SK-N-SH (cell line): Measurements from ENCODE around the gene TMCC2. TPM values are rescaled to one million over a fixed set of nuclear protein-coding genes. Genes with fewer than 3 reads are reported as not detected.

Experiments used
- CTCF ChIA-PET: fragments of 300-600, 350-600 bp; formaldehyde crosslinking; extraction: SDS; loops from one replicate; lab custom pipeline; 2021; lab: Yijun Ruan, JAX
- POLR2A ChIA-PET: fragments of 350-600 bp; sonication (Branson Sonifier 250); formaldehyde crosslinking; extraction: SDS; loops from one replicate; lab custom pipeline; 2020; ENCODE audit warnings: antibody characterized with exemption, inconsistent platforms; lab: Yijun Ruan, JAX
- DNase-seq: peaks from one replicate; pipeline ENCODE4 v3.0.0; 2012
- H2AFZ ChIP-seq: fragments of 200-600 bp; sonication (generic); 2 replicates; pipeline ENCODE4 v1.8.1; 2016; ENCODE audit warnings: antibody characterized with exemption, mild to moderate bottlenecking, low read depth
- H3F3A ChIP-seq: fragments of 200-600 bp; sonication (generic); replicated peaks from 2 replicates; pipeline ENCODE3; 2016; ENCODE audit warnings: antibody characterized with exemption, mild to moderate bottlenecking; ENCODE audit not compliant: insufficient read depth
- H3K27ac ChIP-seq, 2 experiments: fragments of 200-500 bp in 1 of 2; fragments of 200-600 bp in 1 of 2; sonication (Bioruptor generic) in 1 of 2; sonication (generic), shearing (Covaris generic) in 1 of 2; 2 replicates each; pipeline versions ENCODE4 v1.5.1 to v1.6.1; 2014 to 2016; ENCODE audit warnings: low read depth in 2 of 2, inconsistent platforms in 1 of 2, low read length in 1 of 2, mild to moderate bottlenecking in 1 of 2, mixed read lengths in 1 of 2
- H3K27me3 ChIP-seq: fragments of 200-600 bp; sonication (generic), shearing (Covaris generic); 2 replicates; pipeline ENCODE4 v1.6.1; 2016; ENCODE audit warnings: mixed run types; ENCODE audit not compliant: insufficient read depth
- H3K36me3 ChIP-seq, 2 experiments: fragments of 200-500 bp in 1 of 2; fragments of 200-600 bp in 1 of 2; sonication (Bioruptor generic) in 1 of 2; sonication (generic) in 1 of 2; replicated peaks in 1 of 2; 2 replicates each; pipeline versions ENCODE3 to v1.5.1; 2014 to 2016; ENCODE audit warnings: low read length in 1 of 2, mild to moderate bottlenecking in 1 of 2; ENCODE audit not compliant: insufficient read depth in 2 of 2, control insufficient read depth in 1 of 2
- H3K4me1 ChIP-seq, 2 experiments: fragments of 200-500 bp in 1 of 2; fragments of 200-600 bp in 1 of 2; sonication (Bioruptor generic) in 1 of 2; sonication (generic), shearing (Covaris generic) in 1 of 2; 2 replicates each; pipeline versions ENCODE4 v1.5.1 to v1.6.1; 2014 to 2016; ENCODE audit warnings: low read depth in 1 of 2, low read length in 1 of 2, mixed run types in 1 of 2; ENCODE audit not compliant: insufficient read depth in 2 of 2, control insufficient read depth in 1 of 2
- H3K4me2 ChIP-seq: fragments of 200-600 bp; sonication (generic), shearing (Covaris generic); 2 replicates; pipeline ENCODE4 v1.6.1; 2017; ENCODE audit warnings: mixed run types
- H3K4me3 ChIP-seq, 2 experiments: fragments of 200-500 bp in 1 of 2; fragments of 200-600 bp in 1 of 2; sonication (Bioruptor generic) in 1 of 2; sonication (generic), shearing (Covaris generic) in 1 of 2; 2 replicates each; pipeline versions ENCODE4 v1.5.1 to v1.8.1; 2014 to 2016; ENCODE audit warnings: low read depth in 2 of 2, inconsistent platforms in 1 of 2, low read length in 1 of 2, mild to moderate bottlenecking in 1 of 2, mixed read lengths in 1 of 2, moderate library complexity in 1 of 2
- H3K79me2 ChIP-seq: fragments of 200-600 bp; sonication (generic); 2 replicates; pipeline ENCODE4 v1.8.1; 2017; ENCODE audit warnings: mild to moderate bottlenecking; ENCODE audit not compliant: insufficient read depth
- H3K9ac ChIP-seq: fragments of 200-600 bp; sonication (generic); 2 replicates; pipeline ENCODE4 v1.6.1; 2017; ENCODE audit warnings: mixed run types
- H3K9me2 ChIP-seq: fragments of 200-600 bp; sonication (generic); 2 replicates; pipeline ENCODE4 v1.6.1; 2017; ENCODE audit warnings: mixed run types
- H3K9me3 ChIP-seq: fragments of 200-600 bp; sonication (generic); 2 replicates; pipeline ENCODE4 v1.6.1; 2017; ENCODE audit warnings: mixed run types, mild to moderate bottlenecking, moderate library complexity
- H4K20me1 ChIP-seq: fragments of 200-600 bp; sonication (generic); 2 replicates; pipeline ENCODE4 v1.6.1; 2017; ENCODE audit warnings: mild to moderate bottlenecking, mixed run types; ENCODE audit not compliant: insufficient read depth
- CHD2 ChIP-seq: fragments of 150-350 bp; IDR thresholded peaks from 2 replicates; pipeline ENCODE4 v1.6.1; 2018; ENCODE audit warnings: low read length; ENCODE audit not compliant: partially characterized antibody
- EP300 ChIP-seq, 2 experiments: IDR thresholded peaks; 2 replicates each; pipeline versions ENCODE4 v1.4.0 to v1.6.1; 2012; ENCODE audit warnings: borderline replicate concordance in 1 of 2, low read depth in 1 of 2, low read length in 1 of 2
- FOSL2 ChIP-seq: IDR thresholded peaks from 2 replicates; pipeline ENCODE4 v1.4.0; 2012; ENCODE audit warnings: low read depth, mild to moderate bottlenecking, moderate library complexity, borderline replicate concordance
- FOXM1 ChIP-seq: IDR thresholded peaks from 2 replicates; pipeline ENCODE4 v1.4.0; 2012; ENCODE audit warnings: low read depth, mild to moderate bottlenecking
- GATA2 ChIP-seq: sonication (generic); formaldehyde crosslinking; IDR thresholded peaks from 2 replicates; pipeline ENCODE4 v1.5.0; 2020; ENCODE audit warnings: mild to moderate bottlenecking, missing genetic modification reagents
- JUND ChIP-seq: IDR thresholded peaks from 2 replicates; pipeline ENCODE4 v1.4.0; 2012
- NFIC ChIP-seq: IDR thresholded peaks from 2 replicates; pipeline ENCODE4 v1.4.0; 2012; ENCODE audit warnings: borderline replicate concordance
- RAD21 ChIP-seq: IDR thresholded peaks from 2 replicates; pipeline ENCODE4 v1.6.1; 2012; ENCODE audit warnings: mild to moderate bottlenecking, low read length
- RCOR1 ChIP-seq: fragments of 150-350 bp; IDR thresholded peaks from 2 replicates; pipeline ENCODE4 v1.6.1; 2017; ENCODE audit warnings: antibody characterized with exemption, low read length
- SIN3A ChIP-seq: IDR thresholded peaks from 2 replicates; pipeline ENCODE4 v1.6.1; 2012; ENCODE audit warnings: low read depth, mild to moderate bottlenecking, low read length, moderate library complexity, borderline replicate concordance
- TAF1 ChIP-seq: IDR thresholded peaks from 2 replicates; pipeline ENCODE4 v1.6.1; 2012; ENCODE audit warnings: low read depth, mild to moderate bottlenecking, low read length, moderate library complexity, borderline replicate concordance
- TCF12 ChIP-seq: IDR thresholded peaks from 2 replicates; pipeline ENCODE4 v1.4.0; 2012
- TEAD4 ChIP-seq: IDR thresholded peaks from 2 replicates; pipeline ENCODE4 v1.4.0; 2012; ENCODE audit warnings: mild to moderate bottlenecking, borderline replicate concordance; ENCODE audit not compliant: insufficient read depth
- USF2 ChIP-seq: fragments of 150-350 bp; IDR thresholded peaks from 2 replicates; pipeline ENCODE4 v1.6.1; 2017; ENCODE audit warnings: antibody characterized with exemption, low read length, low read depth, borderline replicate concordance
- WGBS: methylation state at CpG from one replicate; pipeline ENCODE4 v1.1.6; 2017; ENCODE audit warnings: low lambda C conversion rate; 5-methylcytosine and 5-hydroxymethylcytosine counted together
- polyA plus RNA-seq, 3 experiments: library from polyadenylated mRNA; depleted of rRNA; stranded (reverse); fragments of >200 nt; gene quantifications; 2 replicates each; pipeline ENCODE4 v1.2.3, GENCODE V29; 2012
- TF ChIP-seq, protein P1 (sequence below): IDR thresholded peaks from 2 replicates; pipeline ENCODE4; 2012
- TF ChIP-seq, protein P2 (sequence below): IDR thresholded peaks from 2 replicates; pipeline ENCODE4 v1.4.0; 2012; ENCODE audit warnings: low read depth, borderline replicate concordance
- TF ChIP-seq, protein P3 (sequence below): fragments of 150-350 bp; IDR thresholded peaks from 2 replicates; pipeline ENCODE4 v1.6.1; 2016; ENCODE audit warnings: mild to moderate bottlenecking, low read depth, low read length
- TF ChIP-seq, protein P4 (sequence below): IDR thresholded peaks from 2 replicates; pipeline ENCODE4 v1.6.1; 2012; ENCODE audit warnings: mild to moderate bottlenecking, low read depth, low read length, moderate library complexity

TMCC2 gene
- polyA plus RNA-seq, 1 of the 3 experiments (the other 2 are of a cell fraction) = 6.0 TPM

DNA sequence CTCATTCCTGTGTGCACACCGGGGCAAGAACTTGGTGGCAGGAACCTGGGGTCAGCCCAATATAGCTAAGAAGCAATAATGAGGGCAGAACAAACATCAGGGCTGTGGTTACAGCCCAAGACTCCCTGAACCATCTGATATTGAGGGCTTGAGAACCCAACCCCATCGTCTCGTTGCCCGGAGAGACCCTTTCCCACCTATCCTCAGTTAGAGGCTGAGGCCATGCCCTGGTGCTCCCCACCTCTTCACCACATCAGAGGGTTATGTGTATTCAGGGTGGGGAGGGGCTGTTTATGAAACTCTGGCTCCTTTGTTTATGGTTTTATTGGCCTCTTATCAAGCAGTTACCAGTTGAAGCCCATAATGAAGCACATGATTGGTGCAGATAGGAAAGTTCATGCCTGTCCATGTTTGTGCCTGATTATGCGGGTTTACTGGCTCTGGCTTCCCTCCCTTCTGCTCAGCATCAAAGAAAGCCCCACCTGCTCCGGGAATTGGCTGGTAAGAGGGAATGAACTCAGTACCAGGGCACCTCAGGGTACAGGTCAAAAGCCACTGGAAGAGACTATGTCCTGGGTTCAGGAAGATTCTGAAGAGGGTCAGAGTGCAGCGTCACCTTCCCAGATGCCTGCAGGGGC is 79.3 kb downstream of the TMCC2 start:
- CTCF ChIA-PET = interaction anchor here (1.0 to 46.8 kb wide), 2 partner anchors 29 to 35 kb away, joined by 3 to 1368 read pairs; no protein-coding TSS in a partner anchor
- Histone ChIP-seq H3K9ac (no peak overlapping the region), H3K36me3 (peaks cover 43 to 49% of the 10 kb centered on the region in 2 experiments), H3K4me3 (no peak overlapping the region), H3K4me1 (peaks cover 0 to 5% of the 10 kb centered on the region in 2 experiments; a peak in 1 of 4 replicates), H3K4me2 (no peak overlapping the region), H3K27ac (no peak overlapping the region), H3K27me3 (no peaks in the 10 kb centered on the region), H3K79me2 (peaks cover 31% of the 10 kb centered on the region), H4K20me1 (peaks cover 3% of the 10 kb centered on the region), H3F3A (peaks cover 8% of the 10 kb centered on the region), H3K9me2 (no peaks in the 10 kb centered on the region), H2AFZ (no peak overlapping the region), H3K9me3 (no peaks in the 10 kb centered on the region)
- TF ChIP-seq TCF12 = no peak
- POLR2A ChIA-PET = no interaction called here
- no peak for DNase-seq
- 92% methylated on average over 7 of the region's 7 CpGs for WGBS

DNA sequence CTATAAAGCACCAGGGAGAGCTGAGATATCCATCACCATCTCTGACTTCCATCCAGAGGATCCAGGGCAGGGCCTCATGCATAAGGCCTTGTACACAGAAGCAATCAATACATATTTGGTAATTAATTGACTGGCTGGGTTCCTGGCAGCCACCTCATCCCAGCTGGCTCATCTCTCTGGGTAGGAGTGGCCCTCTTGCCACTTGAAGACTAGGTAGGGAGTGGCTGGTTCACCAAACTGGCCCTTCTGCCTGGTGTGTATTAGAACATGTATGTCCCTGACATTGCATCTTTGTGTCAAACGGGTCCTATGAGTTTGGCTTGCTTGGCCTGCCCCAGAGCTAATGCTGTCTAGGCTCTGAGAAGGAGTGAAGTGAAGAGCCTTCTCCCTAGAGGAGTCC is 82.0 kb downstream of the TMCC2 start:
- no peaks in the 10 kb centered on the region for H3K27me3 ChIP-seq
- H3K4me1 ChIP-seq = peaks cover 0 to under 1% of the 10 kb centered on the region in 2 experiments; a peak in 1 of 4 replicates
- peaks cover 16% of the 10 kb centered on the region for H4K20me1 ChIP-seq
- ChIA-PET CTCF (interaction anchor here (2.2 to 46.8 kb wide), 2 partner anchors 15 to 38 kb away, joined by 10 to 1368 read pairs; no protein-coding TSS in a partner anchor), POLR2A (no interaction called here)
- H3K27ac ChIP-seq = no peak overlapping the region
- peaks cover 55% of the 10 kb centered on the region for H3K79me2 ChIP-seq
- no peak overlapping the region for H3K9ac ChIP-seq
- DNase-seq = no peak
- no peaks in the 10 kb centered on the region for H3K9me2 ChIP-seq
- no peak overlapping the region for H2AFZ ChIP-seq
- WGBS = 86% methylated on average over 1 of the region's 1 CpG
- H3K9me3 ChIP-seq = no peaks in the 10 kb centered on the region
- peaks cover 31 to 45% of the 10 kb centered on the region in 2 experiments for H3K36me3 ChIP-seq
- H3K4me2 ChIP-seq = no peak overlapping the region
- peaks cover 4% of the 10 kb centered on the region for H3F3A ChIP-seq
- no peak overlapping the region for H3K4me3 ChIP-seq
- TF ChIP-seq CHD2 (no peak), TAF1 (no peak), RAD21 (no peak), NFIC (no peak), RCOR1 (no peak), TEAD4 (no peak), TCF12 (no peak), SIN3A (no peak), USF2 (no peak), FOSL2 (no peak), EP300 (IDR thresholded peaks at IDR 0.05; ENCODE audit: borderline replicate concordance in 1 of 2, low read depth in 1 of 2, low read length in 1 of 2) (no peak), GATA2 (CRISPR knock-in tag) (no peak), JUND (no peak), FOXM1 (no peak)
- TF ChIP-seq, protein P1, sequence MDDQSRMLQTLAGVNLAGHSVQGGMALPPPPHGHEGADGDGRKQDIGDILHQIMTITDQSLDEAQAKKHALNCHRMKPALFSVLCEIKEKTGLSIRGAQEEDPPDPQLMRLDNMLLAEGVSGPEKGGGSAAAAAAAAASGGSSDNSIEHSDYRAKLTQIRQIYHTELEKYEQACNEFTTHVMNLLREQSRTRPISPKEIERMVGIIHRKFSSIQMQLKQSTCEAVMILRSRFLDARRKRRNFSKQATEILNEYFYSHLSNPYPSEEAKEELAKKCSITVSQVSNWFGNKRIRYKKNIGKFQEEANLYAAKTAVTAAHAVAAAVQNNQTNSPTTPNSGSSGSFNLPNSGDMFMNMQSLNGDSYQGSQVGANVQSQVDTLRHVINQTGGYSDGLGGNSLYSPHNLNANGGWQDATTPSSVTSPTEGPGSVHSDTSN = no peak
- TF ChIP-seq, protein P2, sequence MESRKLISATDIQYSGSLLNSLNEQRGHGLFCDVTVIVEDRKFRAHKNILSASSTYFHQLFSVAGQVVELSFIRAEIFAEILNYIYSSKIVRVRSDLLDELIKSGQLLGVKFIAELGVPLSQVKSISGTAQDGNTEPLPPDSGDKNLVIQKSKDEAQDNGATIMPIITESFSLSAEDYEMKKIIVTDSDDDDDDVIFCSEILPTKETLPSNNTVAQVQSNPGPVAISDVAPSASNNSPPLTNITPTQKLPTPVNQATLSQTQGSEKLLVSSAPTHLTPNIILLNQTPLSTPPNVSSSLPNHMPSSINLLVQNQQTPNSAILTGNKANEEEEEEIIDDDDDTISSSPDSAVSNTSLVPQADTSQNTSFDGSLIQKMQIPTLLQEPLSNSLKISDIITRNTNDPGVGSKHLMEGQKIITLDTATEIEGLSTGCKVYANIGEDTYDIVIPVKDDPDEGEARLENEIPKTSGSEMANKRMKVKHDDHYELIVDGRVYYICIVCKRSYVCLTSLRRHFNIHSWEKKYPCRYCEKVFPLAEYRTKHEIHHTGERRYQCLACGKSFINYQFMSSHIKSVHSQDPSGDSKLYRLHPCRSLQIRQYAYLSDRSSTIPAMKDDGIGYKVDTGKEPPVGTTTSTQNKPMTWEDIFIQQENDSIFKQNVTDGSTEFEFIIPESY = no peak
- TF ChIP-seq, protein P3, sequence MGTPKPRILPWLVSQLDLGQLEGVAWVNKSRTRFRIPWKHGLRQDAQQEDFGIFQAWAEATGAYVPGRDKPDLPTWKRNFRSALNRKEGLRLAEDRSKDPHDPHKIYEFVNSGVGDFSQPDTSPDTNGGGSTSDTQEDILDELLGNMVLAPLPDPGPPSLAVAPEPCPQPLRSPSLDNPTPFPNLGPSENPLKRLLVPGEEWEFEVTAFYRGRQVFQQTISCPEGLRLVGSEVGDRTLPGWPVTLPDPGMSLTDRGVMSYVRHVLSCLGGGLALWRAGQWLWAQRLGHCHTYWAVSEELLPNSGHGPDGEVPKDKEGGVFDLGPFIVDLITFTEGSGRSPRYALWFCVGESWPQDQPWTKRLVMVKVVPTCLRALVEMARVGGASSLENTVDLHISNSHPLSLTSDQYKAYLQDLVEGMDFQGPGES = no peak
- TF ChIP-seq, protein P4, sequence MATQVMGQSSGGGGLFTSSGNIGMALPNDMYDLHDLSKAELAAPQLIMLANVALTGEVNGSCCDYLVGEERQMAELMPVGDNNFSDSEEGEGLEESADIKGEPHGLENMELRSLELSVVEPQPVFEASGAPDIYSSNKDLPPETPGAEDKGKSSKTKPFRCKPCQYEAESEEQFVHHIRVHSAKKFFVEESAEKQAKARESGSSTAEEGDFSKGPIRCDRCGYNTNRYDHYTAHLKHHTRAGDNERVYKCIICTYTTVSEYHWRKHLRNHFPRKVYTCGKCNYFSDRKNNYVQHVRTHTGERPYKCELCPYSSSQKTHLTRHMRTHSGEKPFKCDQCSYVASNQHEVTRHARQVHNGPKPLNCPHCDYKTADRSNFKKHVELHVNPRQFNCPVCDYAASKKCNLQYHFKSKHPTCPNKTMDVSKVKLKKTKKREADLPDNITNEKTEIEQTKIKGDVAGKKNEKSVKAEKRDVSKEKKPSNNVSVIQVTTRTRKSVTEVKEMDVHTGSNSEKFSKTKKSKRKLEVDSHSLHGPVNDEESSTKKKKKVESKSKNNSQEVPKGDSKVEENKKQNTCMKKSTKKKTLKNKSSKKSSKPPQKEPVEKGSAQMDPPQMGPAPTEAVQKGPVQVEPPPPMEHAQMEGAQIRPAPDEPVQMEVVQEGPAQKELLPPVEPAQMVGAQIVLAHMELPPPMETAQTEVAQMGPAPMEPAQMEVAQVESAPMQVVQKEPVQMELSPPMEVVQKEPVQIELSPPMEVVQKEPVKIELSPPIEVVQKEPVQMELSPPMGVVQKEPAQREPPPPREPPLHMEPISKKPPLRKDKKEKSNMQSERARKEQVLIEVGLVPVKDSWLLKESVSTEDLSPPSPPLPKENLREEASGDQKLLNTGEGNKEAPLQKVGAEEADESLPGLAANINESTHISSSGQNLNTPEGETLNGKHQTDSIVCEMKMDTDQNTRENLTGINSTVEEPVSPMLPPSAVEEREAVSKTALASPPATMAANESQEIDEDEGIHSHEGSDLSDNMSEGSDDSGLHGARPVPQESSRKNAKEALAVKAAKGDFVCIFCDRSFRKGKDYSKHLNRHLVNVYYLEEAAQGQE = no peak
